Skin of body (tissue), 2 donors: ENCODE data around the gene RASGRP3. TPM values are rescaled to one million over a fixed set of nuclear protein-coding genes. Genes with fewer than 3 reads are reported as not detected.

Source experiments
- small RNA-seq: library from RNA; depleted of rRNA; stranded (forward); fragments of <200 nt; gene quantifications from one replicate; pipeline ENCODE3, GENCODE V24; 2014; ENCODE audit warnings: low replicate concordance
- total RNA-seq: library from RNA; depleted of rRNA; stranded (reverse); fragments of >200 nt; gene quantifications from one replicate; pipeline ENCODE4 v1.2.3, GENCODE V29; 2014

RASGRP3 gene
- total RNA-seq, 1 donor from 2014 or later: 22.2 TPM

Small RNA genes lying within 50 kb of the gene (small RNA-seq; reads per million reads assigned to genes)
- not detected for gene ATP6V0E1P3

Other genes with a start within 250 kb of the RASGRP3 start
- gene FAM98A, start 122.7 kb downstream of the RASGRP3 start, total RNA-seq: 28.6 TPM